IMR-90 (cell line): ENCODE results near the gene UTF1. TPM values are rescaled to one million over a fixed set of nuclear protein-coding genes. Genes with fewer than 3 reads are reported as not detected.

Experiments used
- ATAC-seq: fragments of 200-7000 bp; cut with Tn5 transposase; 2 replicates; pipeline ENCODE4 v1.9.1; 2020; ENCODE audit warnings: low read depth, mild to moderate bottlenecking, moderate library complexity
- BruUV-seq: library from RNA; stranded (reverse); fragments of 400-500 nt; replicated peaks from 2 replicates; lab custom pipeline; 2021; lab: Mats Ljungman, UMichigan
- CTCF ChIA-PET: fragments of 300-600 bp; formaldehyde crosslinking; extraction: SDS; loops from one replicate; lab custom pipeline; 2021; ENCODE audit warnings: antibody characterized with exemption; lab: Yijun Ruan, JAX
- POLR2A ChIA-PET: fragments of 300-600 bp; sonication (Branson Sonifier 250); formaldehyde crosslinking; loops from one replicate; lab custom pipeline; 2022; ENCODE audit warnings: antibody characterized with exemption; ENCODE audit not compliant: unreplicated experiment; lab: Charles Lee
- DNase-seq: peaks from one replicate; pipeline ENCODE4 v3.0.0; 2013
- H2AFZ ChIP-seq: replicated peaks from 2 replicates; pipeline ENCODE3; 2013; ENCODE audit warnings: low read length, mild to moderate bottlenecking; ENCODE audit not compliant: poor library complexity
- H2AK5ac ChIP-seq: 2 replicates; pipeline ENCODE4 v1.6.1; 2013; ENCODE audit warnings: low read depth, low read length, inconsistent platforms
- H2AK9ac ChIP-seq: replicated peaks from 2 replicates; pipeline ENCODE3; 2013; ENCODE audit warnings: mild to moderate bottlenecking, low read depth, low read length, moderate library complexity; ENCODE audit not compliant: poor library complexity
- H2BK120ac ChIP-seq: 2 replicates; pipeline ENCODE4 v1.6.1; 2013; ENCODE audit warnings: low read depth, low read length, inconsistent platforms
- H2BK15ac ChIP-seq: 3 replicates; pipeline ENCODE4 v1.6.1; 2013; ENCODE audit warnings: low read depth, low read length, inconsistent platforms
- H2BK20ac ChIP-seq: 2 replicates; pipeline ENCODE4 v1.6.1; 2013; ENCODE audit warnings: low read depth, mild to moderate bottlenecking, inconsistent platforms, low read length, moderate library complexity
- H2BK5ac ChIP-seq: 2 replicates; pipeline ENCODE4 v1.6.1; 2013; ENCODE audit warnings: mild to moderate bottlenecking, low read depth, low read length, inconsistent platforms; ENCODE audit not compliant: poor library complexity, severe bottlenecking
- H3K14ac ChIP-seq: replicated peaks from 2 replicates; pipeline ENCODE4 v1.6.1; 2013; ENCODE audit warnings: low read depth, low read length, inconsistent platforms
- H3K18ac ChIP-seq: 2 replicates; pipeline ENCODE4 v1.6.1; 2013; ENCODE audit warnings: low read depth, low read length, control low read depth
- H3K23ac ChIP-seq: 2 replicates; pipeline ENCODE4 v1.6.1; 2013; ENCODE audit warnings: low read depth, low read length, inconsistent platforms
- H3K27ac ChIP-seq: 2 replicates; pipeline ENCODE4 v1.5.1; 2013; ENCODE audit warnings: mild to moderate bottlenecking, control low read depth, low read length; ENCODE audit not compliant: insufficient read depth
- H3K27me3 ChIP-seq: 2 replicates; pipeline ENCODE4 v1.6.1; 2013; ENCODE audit warnings: low read length; ENCODE audit not compliant: control insufficient read depth, insufficient read depth
- H3K36me3 ChIP-seq: 2 replicates; pipeline ENCODE4 v1.6.1; 2013; ENCODE audit warnings: low read length, mixed read lengths; ENCODE audit not compliant: control insufficient read depth, insufficient read depth
- H3K4ac ChIP-seq: 2 replicates; pipeline ENCODE4 v1.6.1; 2013; ENCODE audit warnings: low read depth, low read length, inconsistent platforms
- H3K4me1 ChIP-seq: 2 replicates; pipeline ENCODE4 v1.6.1; 2013; ENCODE audit warnings: low read length, mixed read lengths; ENCODE audit not compliant: control insufficient read depth, insufficient read depth
- H3K4me2 ChIP-seq: 2 replicates; pipeline ENCODE4 v1.6.1; 2013; ENCODE audit warnings: low read depth, mild to moderate bottlenecking, control low read depth, low read length, moderate library complexity
- H3K4me3 ChIP-seq: 2 replicates; pipeline ENCODE4 v1.5.1; 2013; ENCODE audit warnings: low read depth, mild to moderate bottlenecking, control low read depth, low read length, moderate library complexity; ENCODE audit not compliant: insufficient read depth
- H3K56ac ChIP-seq: 2 replicates; pipeline ENCODE4 v1.6.1; 2013; ENCODE audit warnings: low read length, inconsistent platforms; ENCODE audit not compliant: insufficient read depth; ENCODE audit errors: extremely low read depth
- H3K79me1 ChIP-seq, 2 experiments: 2 replicates each; pipeline ENCODE4 v1.6.1; 2013; ENCODE audit warnings: low read length in 2 of 2, inconsistent platforms in 1 of 2, low read depth in 1 of 2
- H3K9ac ChIP-seq: 2 replicates; pipeline ENCODE4 v1.6.1; 2013; ENCODE audit warnings: low read depth, low read length, control low read depth
- H3K9me1 ChIP-seq: 2 replicates; pipeline ENCODE4 v1.6.1; 2013; ENCODE audit warnings: low read length, inconsistent platforms; ENCODE audit not compliant: insufficient read depth
- H3K9me3 ChIP-seq: 2 replicates; pipeline ENCODE4 v1.6.1; 2013; ENCODE audit warnings: low read length; ENCODE audit not compliant: control insufficient read depth, insufficient read depth
- H4K20me1 ChIP-seq: 2 replicates; pipeline ENCODE4 v1.6.1; 2013; ENCODE audit warnings: low read length, inconsistent platforms; ENCODE audit not compliant: insufficient read depth
- H4K5ac ChIP-seq: 2 replicates; pipeline ENCODE4 v1.6.1; 2013; ENCODE audit warnings: mild to moderate bottlenecking, low read depth, low read length, control low read depth
- H4K8ac ChIP-seq, 2 experiments: 2 replicates each; pipeline ENCODE4 v1.6.1; 2013; ENCODE audit warnings: low read depth in 2 of 2, low read length in 2 of 2, control low read depth in 1 of 2, inconsistent platforms in 1 of 2
- H4K91ac ChIP-seq: 2 replicates; pipeline ENCODE4 v1.6.1; 2013; ENCODE audit warnings: low read depth, low read length, inconsistent platforms; ENCODE audit not compliant: insufficient read depth
- RFX5 ChIP-seq: IDR thresholded peaks from 2 replicates; pipeline ENCODE4 v1.8.0; 2012; ENCODE audit warnings: low read depth, mild to moderate bottlenecking, low read length, moderate library complexity
- WGBS, 2 experiments: methylation state at CpG; one replicate each; pipeline versions ENCODE4 v1.1.5 to v1.1.7; 2013; ENCODE audit warnings: missing lambda C conversion rate in 2 of 2; ENCODE audit not compliant: insufficient read length in 1 of 2; ENCODE audit errors: extremely low coverage in 2 of 2; 5-methylcytosine and 5-hydroxymethylcytosine counted together
- dilution Hi-C: fragments of 300-500 bp; cut with HindIII; formaldehyde crosslinking; loops from one replicate; pipeline ENCODE4 v1.14.3; 2018; ENCODE audit warnings: low sequenced_read_pairs; ENCODE audit not compliant: unreplicated experiment
- in situ Hi-C: fragments of 300-500 bp; cut with MboI; formaldehyde crosslinking; loops from 3 replicates; pipeline ENCODE4 v1.14.3; 2019; ENCODE audit warnings: low sequenced_read_pairs, inconsistent platforms, mixed read lengths
- intact Hi-C: fragments of 100-400 bp; cut with micrococcal nuclease; formaldehyde crosslinking; loops from 2 replicates; pipeline ENCODE4 v1.10.0; 2022
- polyA plus RNA-seq, 3 experiments: library from polyadenylated mRNA; depleted of rRNA; stranded (reverse); fragments of >200 nt; gene quantifications; 2 replicates each; pipeline ENCODE4 v1.2.3, GENCODE V29; 2012; ENCODE audit warnings: low replicate concordance in 1 of 3
- total RNA-seq: library from RNA; depleted of rRNA; stranded (reverse); fragments of >200 nt; gene quantifications from 2 replicates; pipeline ENCODE4 v1.2.3, GENCODE V29; 2012
- TF ChIP-seq, protein P1 (sequence below): conservative IDR thresholded peaks from 2 replicates; pipeline ENCODE4 v1.5.1; 2012; ENCODE audit warnings: mild to moderate bottlenecking, low read depth, low read length, improper control_type of control experiment

Gene UTF1
- total and polyA plus RNA-seq, 2 of the 4 experiments (the other 2 are of a cell fraction) = not detected

DNA sequence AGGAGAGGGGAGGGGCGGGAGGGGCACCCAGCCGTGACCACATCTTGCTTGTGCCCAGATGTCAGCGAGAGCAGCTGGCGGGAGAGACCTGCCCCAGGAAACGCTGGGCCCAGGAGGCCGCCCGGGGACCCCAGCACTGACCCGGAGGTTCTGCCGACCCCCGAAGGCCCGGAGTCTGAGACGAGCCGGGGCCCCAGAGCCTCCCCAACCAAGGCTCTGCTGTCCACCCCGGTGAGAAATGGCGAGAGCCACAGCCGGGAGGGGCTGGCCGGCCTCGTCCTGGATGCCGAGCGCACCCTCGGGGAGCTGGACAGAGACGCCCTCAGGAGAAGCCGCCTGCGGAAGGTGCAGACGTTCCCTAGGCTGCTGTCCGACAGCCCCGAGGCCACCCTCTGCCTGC is 44.1 kb upstream of the UTF1 start:
- no peak overlapping the region for H4K91ac ChIP-seq
- H3K4me1 ChIP-seq = no peaks in the 10 kb centered on the region
- no peak for ATAC-seq
- TF ChIP-seq, protein P1, sequence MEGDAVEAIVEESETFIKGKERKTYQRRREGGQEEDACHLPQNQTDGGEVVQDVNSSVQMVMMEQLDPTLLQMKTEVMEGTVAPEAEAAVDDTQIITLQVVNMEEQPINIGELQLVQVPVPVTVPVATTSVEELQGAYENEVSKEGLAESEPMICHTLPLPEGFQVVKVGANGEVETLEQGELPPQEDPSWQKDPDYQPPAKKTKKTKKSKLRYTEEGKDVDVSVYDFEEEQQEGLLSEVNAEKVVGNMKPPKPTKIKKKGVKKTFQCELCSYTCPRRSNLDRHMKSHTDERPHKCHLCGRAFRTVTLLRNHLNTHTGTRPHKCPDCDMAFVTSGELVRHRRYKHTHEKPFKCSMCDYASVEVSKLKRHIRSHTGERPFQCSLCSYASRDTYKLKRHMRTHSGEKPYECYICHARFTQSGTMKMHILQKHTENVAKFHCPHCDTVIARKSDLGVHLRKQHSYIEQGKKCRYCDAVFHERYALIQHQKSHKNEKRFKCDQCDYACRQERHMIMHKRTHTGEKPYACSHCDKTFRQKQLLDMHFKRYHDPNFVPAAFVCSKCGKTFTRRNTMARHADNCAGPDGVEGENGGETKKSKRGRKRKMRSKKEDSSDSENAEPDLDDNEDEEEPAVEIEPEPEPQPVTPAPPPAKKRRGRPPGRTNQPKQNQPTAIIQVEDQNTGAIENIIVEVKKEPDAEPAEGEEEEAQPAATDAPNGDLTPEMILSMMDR = no peak
- no peak for TF ChIP-seq RFX5
- BruUV-seq = no TSS peak
- H3K4me3 ChIP-seq = no peak overlapping the region
- H3K27ac ChIP-seq = no peak overlapping the region
- H3K4me2 ChIP-seq = no peak overlapping the region
- no peak overlapping the region for H3K18ac ChIP-seq
- no peak overlapping the region for H2BK15ac ChIP-seq
- in situ Hi-C loops = no loop called here
- H3K36me3 ChIP-seq = peaks cover 2% of the 10 kb centered on the region
- no peak overlapping the region for H2BK120ac ChIP-seq
- no peak overlapping the region for H3K14ac ChIP-seq
- H3K56ac ChIP-seq = no peak overlapping the region
- H2AFZ ChIP-seq = no peak overlapping the region
- POLR2A ChIA-PET = no interaction called here
- no peak overlapping the region for H3K23ac ChIP-seq
- H4K20me1 ChIP-seq = no peaks in the 10 kb centered on the region
- H3K27me3 ChIP-seq = no peaks in the 10 kb centered on the region
- dilution Hi-C loops = no loop called here
- WGBS, 2 experiments = 69% methylated on average over 18 of the region's 27 CpGs; no CpG with 5 or more reads in 1 of the 2 experiments
- H3K9me1 ChIP-seq = no peaks in the 10 kb centered on the region
- no peak overlapping the region for H4K5ac ChIP-seq
- no peak overlapping the region for H3K4ac ChIP-seq
- H3K9ac ChIP-seq = no peak overlapping the region
- H3K9me3 ChIP-seq = no peaks in the 10 kb centered on the region
- CTCF ChIA-PET = no interaction called here
- no peak for DNase-seq
- no peak overlapping the region for H2AK9ac ChIP-seq
- H2AK5ac ChIP-seq = no peak overlapping the region
- no peak overlapping the region for H2BK5ac ChIP-seq
- intact Hi-C loops = no loop called here
- no peak overlapping the region for H4K8ac ChIP-seq
- no peak overlapping the region for H2BK20ac ChIP-seq
- no peaks in the 10 kb centered on the region for H3K79me1 ChIP-seq
